A673 (cell line): ENCODE results near the gene BHLHE23. TPM values are rescaled to one million over a fixed set of nuclear protein-coding genes. Genes with fewer than 3 reads are reported as not detected.

ENCODE experiments used
- BruUV-seq: library from RNA; stranded (reverse); fragments of 400-500 nt; replicated peaks from 2 replicates; lab custom pipeline; 2021; lab: Mats Ljungman, UMichigan
- CTCF ChIA-PET: fragments of 300-600 bp; sonication (Branson Sonifier 250); formaldehyde crosslinking; loops from one replicate; lab custom pipeline; 2022; ENCODE audit warnings: antibody characterized with exemption; lab: Charles Lee
- POLR2A ChIA-PET: fragments of 300-600 bp; sonication (Branson Sonifier 250); formaldehyde crosslinking; loops from one replicate; lab custom pipeline; 2022; ENCODE audit warnings: antibody characterized with exemption; ENCODE audit not compliant: low non-redundant PET; lab: Charles Lee
- DNase-seq: peaks from one replicate; pipeline ENCODE4 v3.0.0-alpha.2; 2015; ENCODE audit warnings: low spot score
- H3K27ac ChIP-seq: fragments of 200-600 bp; sonication (generic); 2 replicates; pipeline ENCODE4 v1.5.1; 2016; ENCODE audit warnings: mixed run types, low read depth, mild to moderate bottlenecking, mixed read lengths, antibody characterized with exemption, low read length; ENCODE audit not compliant: poor library complexity, severe bottlenecking
- H3K27me3 ChIP-seq: fragments of 200-600 bp; sonication (generic); replicated peaks from 2 replicates; pipeline ENCODE4 v1.6.1; 2017; ENCODE audit warnings: mixed run types, low read depth, mild to moderate bottlenecking, mixed read lengths, antibody characterized with exemption, low read length; ENCODE audit not compliant: insufficient read depth, poor library complexity
- H3K36me3 ChIP-seq: fragments of 200-600 bp; sonication (generic); 2 replicates; pipeline ENCODE4 v1.6.1; 2016; ENCODE audit warnings: mixed run types, mild to moderate bottlenecking, mixed read lengths, antibody characterized with exemption, low read length; ENCODE audit not compliant: insufficient read depth, poor library complexity, severe bottlenecking
- H3K4me1 ChIP-seq: fragments of 200-600 bp; sonication (generic); 2 replicates; pipeline ENCODE4 v1.6.1; 2017; ENCODE audit warnings: mixed run types, mild to moderate bottlenecking, mixed read lengths, antibody characterized with exemption, low read length; ENCODE audit not compliant: insufficient read depth, poor library complexity, severe bottlenecking
- H3K4me3 ChIP-seq: fragments of 200-600 bp; sonication (generic); 2 replicates; pipeline ENCODE4 v1.5.1; 2016; ENCODE audit warnings: low read depth, mixed run types, mild to moderate bottlenecking, mixed read lengths, low read length; ENCODE audit not compliant: poor library complexity, severe bottlenecking
- H3K9me3 ChIP-seq: fragments of 200-600 bp; sonication (generic); 2 replicates; pipeline ENCODE4 v1.6.1; 2016; ENCODE audit warnings: mixed run types, low read depth, mild to moderate bottlenecking, mixed read lengths, antibody characterized with exemption, low read length; ENCODE audit not compliant: poor library complexity, severe bottlenecking
- EZH2 ChIP-seq: fragments of 200-600 bp; sonication (generic); IDR thresholded peaks from 2 replicates; pipeline ENCODE4 v1.6.1; 2017; ENCODE audit warnings: borderline replicate concordance, low read depth, mild to moderate bottlenecking, mixed read lengths, antibody characterized with exemption, low read length; ENCODE audit not compliant: poor library complexity, severe bottlenecking
- intact Hi-C: fragments of 100-400 bp; cut with micrococcal nuclease; formaldehyde crosslinking; loops from one replicate; pipeline ENCODE4 v1.10.0; 2022; ENCODE audit not compliant: unreplicated experiment
- total RNA-seq: library from RNA; stranded (reverse); gene quantifications from 2 replicates; pipeline ENCODE4 v1.2.3, GENCODE V29; 2021
- TF ChIP-seq, protein P1 (sequence below): fragments of 300-800, 200-600 bp; sonication (generic); conservative IDR thresholded peaks from 2 replicates; pipeline ENCODE4 v1.5.1; 2017; ENCODE audit warnings: low read depth, mild to moderate bottlenecking, antibody characterized with exemption, low read length, moderate library complexity, mixed read lengths

Gene BHLHE23
- total RNA-seq, 1 experiment from 2014 or later, result not detected

DNA sequence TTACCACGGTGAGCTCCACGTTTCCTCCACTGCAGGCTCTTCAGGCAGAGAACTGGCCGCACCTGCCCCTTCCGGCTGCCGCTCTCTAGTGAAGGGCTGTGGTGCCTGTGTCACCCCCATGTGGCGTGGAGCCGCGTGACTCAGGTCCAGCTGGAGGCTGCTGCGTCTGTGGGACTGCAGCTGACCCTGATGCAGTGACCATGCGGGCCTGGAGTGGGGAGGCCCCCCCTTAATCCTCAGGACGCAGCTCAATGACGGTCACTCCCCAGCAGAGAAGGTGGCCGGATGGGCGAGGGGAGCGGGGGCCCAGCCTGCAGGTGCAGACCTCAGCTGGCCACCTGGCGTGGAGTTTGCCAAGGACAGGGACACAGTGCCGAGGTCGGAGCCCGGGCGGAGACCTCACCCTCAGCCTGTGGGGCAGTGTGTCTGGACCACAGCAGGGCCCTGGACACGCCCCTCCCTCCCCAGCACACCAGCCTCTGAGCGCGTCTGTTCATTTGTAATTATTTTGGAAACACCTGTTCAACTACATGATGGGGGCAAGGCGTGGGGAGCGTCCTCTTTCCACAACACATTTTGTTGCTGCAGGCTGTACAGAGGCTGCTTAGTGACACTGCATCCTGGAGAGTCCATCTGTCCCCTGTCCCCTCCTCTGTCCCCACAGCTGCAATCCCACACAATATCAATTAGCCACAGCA is 10.7 kb downstream of the BHLHE23 start:
- H3K4me1 ChIP-seq, result no peaks in the 10 kb centered on the region
- POLR2A ChIA-PET, result no interaction called here
- TF ChIP-seq, protein P1, sequence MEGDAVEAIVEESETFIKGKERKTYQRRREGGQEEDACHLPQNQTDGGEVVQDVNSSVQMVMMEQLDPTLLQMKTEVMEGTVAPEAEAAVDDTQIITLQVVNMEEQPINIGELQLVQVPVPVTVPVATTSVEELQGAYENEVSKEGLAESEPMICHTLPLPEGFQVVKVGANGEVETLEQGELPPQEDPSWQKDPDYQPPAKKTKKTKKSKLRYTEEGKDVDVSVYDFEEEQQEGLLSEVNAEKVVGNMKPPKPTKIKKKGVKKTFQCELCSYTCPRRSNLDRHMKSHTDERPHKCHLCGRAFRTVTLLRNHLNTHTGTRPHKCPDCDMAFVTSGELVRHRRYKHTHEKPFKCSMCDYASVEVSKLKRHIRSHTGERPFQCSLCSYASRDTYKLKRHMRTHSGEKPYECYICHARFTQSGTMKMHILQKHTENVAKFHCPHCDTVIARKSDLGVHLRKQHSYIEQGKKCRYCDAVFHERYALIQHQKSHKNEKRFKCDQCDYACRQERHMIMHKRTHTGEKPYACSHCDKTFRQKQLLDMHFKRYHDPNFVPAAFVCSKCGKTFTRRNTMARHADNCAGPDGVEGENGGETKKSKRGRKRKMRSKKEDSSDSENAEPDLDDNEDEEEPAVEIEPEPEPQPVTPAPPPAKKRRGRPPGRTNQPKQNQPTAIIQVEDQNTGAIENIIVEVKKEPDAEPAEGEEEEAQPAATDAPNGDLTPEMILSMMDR, result no peak
- TF ChIP-seq EZH2, result no peak
- no TSS peak for BruUV-seq
- no peaks in the 10 kb centered on the region for H3K9me3 ChIP-seq
- no peak overlapping the region for H3K27ac ChIP-seq
- intact Hi-C loops, result no loop called here
- CTCF ChIA-PET, result no interaction called here
- DNase-seq, result no peak
- no peaks in the 10 kb centered on the region for H3K36me3 ChIP-seq
- no peak overlapping the region for H3K4me3 ChIP-seq
- H3K27me3 ChIP-seq, result peaks cover 55% of the 10 kb centered on the region

DNA sequence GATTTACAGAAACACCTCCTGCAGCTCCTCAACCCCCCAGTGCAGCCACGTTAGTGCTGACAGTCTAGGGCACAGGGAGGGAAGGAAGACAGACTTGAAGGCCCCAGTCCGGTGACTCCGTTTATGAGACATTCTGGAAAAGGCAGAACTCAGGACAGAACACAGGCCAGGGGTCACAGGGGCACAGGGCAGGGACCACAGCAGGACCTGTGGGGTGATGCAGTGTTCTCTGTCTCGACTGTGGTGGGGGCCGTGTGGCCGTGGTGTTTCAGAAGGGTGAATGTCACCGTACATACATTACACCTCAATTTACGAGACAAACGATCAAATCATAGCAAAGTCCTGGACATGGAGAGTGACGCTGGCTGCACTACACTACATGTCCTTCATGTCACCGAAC is 11.3 kb downstream of the BHLHE23 start:
- DNase-seq, result no peak
- intact Hi-C loops, result no loop called here
- H3K4me3 ChIP-seq, result no peak overlapping the region
- ChIA-PET POLR2A (no interaction called here), CTCF (no interaction called here)
- H3K36me3 ChIP-seq, result no peaks in the 10 kb centered on the region
- no peak overlapping the region for H3K27ac ChIP-seq
- H3K27me3 ChIP-seq, result peaks cover 52% of the 10 kb centered on the region
- H3K9me3 ChIP-seq, result no peaks in the 10 kb centered on the region
- H3K4me1 ChIP-seq, result no peaks in the 10 kb centered on the region
- no TSS peak for BruUV-seq
- TF ChIP-seq, protein P1, result no peak
- no peak for TF ChIP-seq EZH2

DNA sequence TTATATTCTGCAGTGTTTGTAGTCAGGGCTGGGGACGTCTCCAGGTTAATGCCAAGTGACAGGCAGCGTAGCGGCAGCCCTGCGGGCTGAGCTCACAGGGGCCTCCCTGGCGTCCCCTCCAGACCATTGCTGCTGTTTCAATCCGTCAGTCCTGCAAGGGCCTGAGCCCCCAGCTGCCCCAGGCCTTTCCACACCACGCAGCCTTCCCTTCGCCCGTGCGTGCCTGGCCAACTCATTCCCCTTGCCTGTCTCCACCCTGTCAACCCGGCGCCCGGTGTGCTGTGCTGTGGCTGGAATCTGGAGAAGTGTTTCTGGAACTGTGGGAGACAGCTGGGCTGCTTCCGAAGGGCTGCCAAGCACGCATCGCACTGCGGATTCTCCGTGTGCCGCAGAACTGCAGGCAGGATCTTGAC is 11.9 kb downstream of the BHLHE23 start:
- intact Hi-C loops, result no loop called here
- no peak overlapping the region for H3K27ac ChIP-seq
- no peaks in the 10 kb centered on the region for H3K9me3 ChIP-seq
- no peak for TF ChIP-seq EZH2
- TF ChIP-seq, protein P1, result no peak
- no TSS peak for BruUV-seq
- H3K36me3 ChIP-seq, result no peaks in the 10 kb centered on the region
- H3K4me3 ChIP-seq, result no peak overlapping the region
- POLR2A ChIA-PET, result interaction anchor here (0.6 kb wide), 1 partner anchor 24 kb away, joined by 6 read pairs; no protein-coding TSS in a partner anchor
- DNase-seq, result no peak
- CTCF ChIA-PET, result interaction anchor here (1.1 kb wide), 1 partner anchor 23 kb away, joined by 3 read pairs; no protein-coding TSS in a partner anchor
- H3K4me1 ChIP-seq, result no peaks in the 10 kb centered on the region
- peaks cover 47% of the 10 kb centered on the region for H3K27me3 ChIP-seq
